Subcutaneous adipose tissue (tissue), 4 donors: Measurements from ENCODE around the gene RPL12. TPM values are rescaled to one million over a fixed set of nuclear protein-coding genes. Genes with fewer than 3 reads are reported as not detected.

Experiments
- total RNA-seq, 4 donors: library from RNA; depleted of rRNA; stranded (reverse); fragments of >200 nt; gene quantifications; one replicate each; pipeline ENCODE4 v1.1.0, GENCODE V29; 2016
- TF ChIP-seq, protein P1 (sequence below): fragments of 450-650 bp; IDR thresholded peaks from one replicate; pipeline ENCODE4 v1.5.1; 2016; ENCODE audit warnings: low read depth, mild to moderate bottlenecking, control low read depth, antibody characterized with exemption, moderate library complexity

The RPL12 gene
- 1,000 to 10,000 TPM; 1,869 to 2,956 (median 2,710) TPM for total RNA-seq

DNA sequence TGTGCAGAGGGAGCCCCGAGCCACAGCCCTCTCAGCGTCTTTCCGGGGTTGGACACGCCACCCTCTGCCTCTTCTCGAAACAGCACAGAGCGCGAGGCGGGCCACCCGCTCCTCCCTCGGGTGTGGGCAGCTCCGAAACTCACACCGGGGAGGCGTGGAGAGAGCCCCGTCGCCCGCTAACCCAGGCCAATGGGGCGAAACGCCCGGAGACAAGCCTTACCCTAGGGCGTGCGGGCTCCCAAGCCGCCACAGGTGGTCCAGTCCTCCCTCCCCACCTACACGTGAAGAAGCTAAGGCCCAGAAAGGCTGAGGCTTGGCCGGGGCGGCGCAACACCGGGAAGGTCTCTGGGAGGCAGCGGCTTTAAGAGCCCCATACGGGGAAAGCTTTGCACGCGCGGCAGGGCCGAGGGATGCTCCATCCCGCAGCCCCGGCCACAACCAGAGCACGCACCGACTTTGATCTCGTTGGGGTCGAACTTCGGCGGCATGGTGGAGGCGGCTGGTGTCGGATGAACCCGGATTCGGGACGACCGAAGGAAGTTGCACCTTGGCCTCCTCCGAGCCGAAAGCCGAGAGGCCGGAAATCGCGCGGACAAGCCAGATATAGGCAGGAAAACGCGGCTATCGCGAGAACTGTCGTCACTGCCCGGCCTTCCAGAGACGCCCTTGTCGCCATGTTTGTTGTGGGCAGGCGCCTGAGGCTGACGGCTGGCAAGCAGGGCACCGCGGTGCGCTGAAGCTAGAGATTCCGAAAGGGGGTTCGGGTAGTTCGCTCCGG is at the start of gene RPL12, which contains the start of gene LRSAM1:
TSS of gene RPL12 (minus strand) at position 577 of the 778 bp plus-strand sequence. CDS start at position 488, 89 bp downstream.
TSS of gene LRSAM1 (plus strand) at position 681 of the 778 bp plus-strand sequence. CDS start 3,018 bp downstream, outside the sequence.
- TF ChIP-seq, protein P1, sequence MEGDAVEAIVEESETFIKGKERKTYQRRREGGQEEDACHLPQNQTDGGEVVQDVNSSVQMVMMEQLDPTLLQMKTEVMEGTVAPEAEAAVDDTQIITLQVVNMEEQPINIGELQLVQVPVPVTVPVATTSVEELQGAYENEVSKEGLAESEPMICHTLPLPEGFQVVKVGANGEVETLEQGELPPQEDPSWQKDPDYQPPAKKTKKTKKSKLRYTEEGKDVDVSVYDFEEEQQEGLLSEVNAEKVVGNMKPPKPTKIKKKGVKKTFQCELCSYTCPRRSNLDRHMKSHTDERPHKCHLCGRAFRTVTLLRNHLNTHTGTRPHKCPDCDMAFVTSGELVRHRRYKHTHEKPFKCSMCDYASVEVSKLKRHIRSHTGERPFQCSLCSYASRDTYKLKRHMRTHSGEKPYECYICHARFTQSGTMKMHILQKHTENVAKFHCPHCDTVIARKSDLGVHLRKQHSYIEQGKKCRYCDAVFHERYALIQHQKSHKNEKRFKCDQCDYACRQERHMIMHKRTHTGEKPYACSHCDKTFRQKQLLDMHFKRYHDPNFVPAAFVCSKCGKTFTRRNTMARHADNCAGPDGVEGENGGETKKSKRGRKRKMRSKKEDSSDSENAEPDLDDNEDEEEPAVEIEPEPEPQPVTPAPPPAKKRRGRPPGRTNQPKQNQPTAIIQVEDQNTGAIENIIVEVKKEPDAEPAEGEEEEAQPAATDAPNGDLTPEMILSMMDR, result no peak

DNA sequence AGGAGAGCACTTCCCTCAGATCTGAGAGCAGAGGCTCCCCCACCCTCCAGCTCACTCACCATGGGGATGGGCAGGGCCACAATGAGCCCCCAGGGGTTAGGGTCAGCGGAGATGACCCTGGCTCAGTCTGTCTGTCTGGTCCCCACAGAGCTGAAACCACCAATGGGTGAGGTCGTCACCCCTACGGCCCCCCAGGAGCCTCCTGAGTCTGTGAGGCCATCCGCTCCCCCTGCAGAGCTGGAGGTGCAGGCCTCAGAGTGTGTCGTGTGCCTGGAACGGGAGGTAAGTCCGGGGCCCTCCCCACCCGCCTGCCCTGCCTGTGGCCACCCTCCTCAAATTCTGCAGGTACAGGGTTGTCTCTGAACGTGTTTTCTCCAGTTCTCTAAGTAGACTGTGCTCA is 49.7 kb upstream of the RPL12 start:
- TF ChIP-seq, protein P1, result no peak

DNA sequence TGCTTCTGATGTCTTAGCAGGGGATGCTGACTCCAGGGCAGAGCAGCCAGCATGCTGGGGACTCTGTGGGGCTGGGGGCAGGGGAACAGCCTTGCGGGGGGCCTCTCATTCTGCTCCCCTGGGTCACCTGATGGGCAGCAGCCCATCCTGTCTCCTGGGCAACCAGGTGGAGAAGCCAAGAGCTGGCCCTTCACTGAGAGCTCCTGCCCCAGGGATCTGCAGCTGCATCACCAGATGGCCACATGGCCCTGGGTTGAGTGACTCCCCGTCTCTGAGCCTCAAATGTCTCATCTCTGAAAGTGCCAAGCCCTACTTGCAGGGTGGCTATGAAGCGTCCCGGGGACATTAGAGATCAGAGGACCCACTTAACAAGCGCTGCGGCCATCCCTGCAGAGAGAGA is 49.2 kb upstream of the RPL12 start:
- TF ChIP-seq, protein P1, result no peak

DNA sequence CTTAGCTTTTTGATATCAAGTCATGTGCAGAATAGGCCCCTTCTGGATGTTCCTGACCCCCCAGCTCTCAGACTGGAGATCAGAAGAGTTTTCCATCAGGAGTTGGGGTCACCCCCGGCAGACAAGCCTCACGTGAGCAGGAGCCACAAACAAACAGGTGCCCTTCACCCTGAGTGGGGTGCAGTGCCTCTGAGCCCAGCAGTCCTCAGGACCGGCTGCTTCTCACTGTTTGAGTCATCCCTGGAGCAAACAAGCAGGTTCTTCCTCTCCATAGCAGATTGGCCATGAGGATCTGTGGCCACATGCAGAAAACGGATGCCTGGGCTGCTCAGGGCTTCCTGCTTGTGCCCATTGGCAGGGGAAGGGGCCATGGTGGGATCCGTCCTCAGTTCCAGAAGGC is 47.1 kb upstream of the RPL12 start:
- TF ChIP-seq, protein P1, result no peak

DNA sequence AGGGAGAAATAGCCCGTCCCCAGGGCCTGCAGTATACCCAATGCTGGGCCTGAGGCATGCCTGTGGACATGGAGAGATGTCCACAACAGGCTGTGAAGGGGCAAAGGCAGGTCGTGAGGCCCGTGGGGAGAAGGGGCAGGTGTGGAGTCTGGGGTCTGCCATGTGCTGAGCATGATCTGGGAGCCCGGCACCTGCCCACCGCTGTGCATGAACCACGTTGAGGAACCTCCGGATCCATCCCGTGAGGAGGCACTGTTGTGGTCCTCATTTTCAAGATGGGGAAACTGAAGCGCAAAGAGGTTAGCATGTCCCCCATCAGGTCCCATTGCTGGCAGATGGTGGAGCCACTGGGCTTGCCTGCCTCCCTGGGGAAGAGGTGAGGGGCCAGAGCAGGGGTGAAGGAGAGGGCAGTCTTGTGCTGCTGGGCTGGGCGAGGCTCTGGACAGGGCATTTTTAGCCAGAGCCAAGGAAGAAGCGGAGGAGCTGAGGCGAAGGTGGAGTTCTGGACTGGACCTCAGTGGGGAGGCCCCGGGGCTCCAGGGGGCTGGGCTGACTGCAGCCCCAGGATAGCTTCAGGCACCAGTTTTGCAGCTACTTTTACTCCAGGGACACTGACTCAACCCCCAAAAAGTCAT is 46.6 kb upstream of the RPL12 start:
- TF ChIP-seq, protein P1, result no peak

DNA sequence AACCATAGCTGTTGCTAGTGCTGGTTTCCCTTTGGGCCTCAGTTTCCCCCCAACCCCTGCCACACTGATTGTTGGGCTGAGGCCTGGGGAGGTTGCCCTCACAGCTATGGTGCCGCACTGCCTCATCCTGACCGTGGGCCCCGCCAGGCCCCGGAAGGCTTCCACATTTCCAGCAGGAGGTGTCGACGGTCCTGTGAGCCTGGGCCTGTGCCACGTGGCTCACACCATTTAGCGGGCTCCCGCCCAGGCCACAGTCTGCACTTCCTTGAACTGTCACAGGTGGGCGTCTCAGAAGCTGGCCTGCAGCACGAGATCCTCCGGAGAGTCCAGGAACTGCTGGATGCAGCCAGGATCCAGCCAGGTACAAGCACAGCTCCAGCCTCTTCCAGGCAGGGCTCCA is 45.8 kb upstream of the RPL12 start:
- TF ChIP-seq, protein P1, result no peak

DNA sequence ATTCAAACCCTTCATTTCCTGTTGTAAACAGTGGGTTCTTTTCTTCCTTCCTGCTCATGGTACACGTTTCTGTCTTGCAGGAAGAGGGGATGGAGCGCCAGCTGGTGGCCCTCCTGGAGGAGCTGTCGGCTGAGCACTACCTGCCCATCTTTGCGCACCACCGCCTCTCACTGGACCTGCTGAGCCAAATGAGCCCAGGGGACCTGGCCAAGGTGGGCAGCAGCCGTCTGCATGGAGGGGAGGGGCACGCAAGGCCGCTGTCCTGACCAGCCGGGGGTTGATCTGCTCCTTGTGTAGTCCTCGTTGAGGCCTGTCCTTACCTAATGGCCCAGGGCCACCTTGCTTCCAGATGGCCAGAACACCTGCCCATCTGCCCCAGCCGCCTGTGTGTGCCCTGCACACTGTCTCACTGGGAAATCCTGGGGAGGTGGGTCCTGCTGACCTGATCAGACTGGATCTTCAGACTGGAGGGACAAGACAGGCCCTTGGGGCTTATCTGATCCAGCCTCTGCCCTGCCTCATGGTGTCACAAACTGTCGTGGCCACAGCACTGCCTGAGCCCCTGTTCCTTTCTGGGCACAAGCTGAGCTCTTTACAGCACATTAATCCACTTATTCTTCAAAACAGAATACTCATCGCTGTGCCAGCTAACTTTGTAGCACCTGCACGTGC is 44.8 kb upstream of the RPL12 start:
- TF ChIP-seq, protein P1, result no peak
